Measurements from ENCODE around the gene MC4R.

The MC4R gene

DNA sequence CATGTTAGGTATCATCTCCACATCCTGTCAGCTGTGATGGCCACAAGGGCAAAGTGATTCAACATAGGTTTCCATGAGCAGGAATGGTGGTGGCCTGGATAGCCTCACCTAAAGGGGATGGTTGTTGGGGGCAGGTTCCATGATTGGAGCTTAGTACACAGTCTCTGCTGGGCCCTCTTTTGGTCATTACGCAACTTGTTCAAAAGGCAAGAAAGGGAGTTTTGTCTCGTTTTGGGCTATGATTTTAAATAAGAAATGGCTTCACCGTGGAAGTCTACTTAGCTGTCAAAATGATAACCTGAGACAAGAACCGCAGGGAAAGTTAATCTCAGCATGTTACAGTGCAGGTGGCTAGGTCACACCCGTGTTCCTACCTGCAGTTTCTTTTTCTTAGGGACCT lies 13.1 kb upstream of the MC4R start:
- Histone ChIP-seq H3K27me3 (ENCODE audit: insufficient read depth, low read depth, severe bottlenecking) (no peaks in the 10 kb centered on the region), H3K4me3 (ENCODE audit: low read depth, low read length) (no peak overlapping the region), H3K36me3 (no peaks in the 10 kb centered on the region), H3K27ac (no peak overlapping the region), H3K9me3 (ENCODE audit: severe bottlenecking) (no peaks in the 10 kb centered on the region)
- TF ChIP-seq, protein P1, sequence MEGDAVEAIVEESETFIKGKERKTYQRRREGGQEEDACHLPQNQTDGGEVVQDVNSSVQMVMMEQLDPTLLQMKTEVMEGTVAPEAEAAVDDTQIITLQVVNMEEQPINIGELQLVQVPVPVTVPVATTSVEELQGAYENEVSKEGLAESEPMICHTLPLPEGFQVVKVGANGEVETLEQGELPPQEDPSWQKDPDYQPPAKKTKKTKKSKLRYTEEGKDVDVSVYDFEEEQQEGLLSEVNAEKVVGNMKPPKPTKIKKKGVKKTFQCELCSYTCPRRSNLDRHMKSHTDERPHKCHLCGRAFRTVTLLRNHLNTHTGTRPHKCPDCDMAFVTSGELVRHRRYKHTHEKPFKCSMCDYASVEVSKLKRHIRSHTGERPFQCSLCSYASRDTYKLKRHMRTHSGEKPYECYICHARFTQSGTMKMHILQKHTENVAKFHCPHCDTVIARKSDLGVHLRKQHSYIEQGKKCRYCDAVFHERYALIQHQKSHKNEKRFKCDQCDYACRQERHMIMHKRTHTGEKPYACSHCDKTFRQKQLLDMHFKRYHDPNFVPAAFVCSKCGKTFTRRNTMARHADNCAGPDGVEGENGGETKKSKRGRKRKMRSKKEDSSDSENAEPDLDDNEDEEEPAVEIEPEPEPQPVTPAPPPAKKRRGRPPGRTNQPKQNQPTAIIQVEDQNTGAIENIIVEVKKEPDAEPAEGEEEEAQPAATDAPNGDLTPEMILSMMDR (IDR thresholded peaks at IDR 0.05; ENCODE audit: low read depth, low read length) = no peak
- no peak for DNase-seq

DNA sequence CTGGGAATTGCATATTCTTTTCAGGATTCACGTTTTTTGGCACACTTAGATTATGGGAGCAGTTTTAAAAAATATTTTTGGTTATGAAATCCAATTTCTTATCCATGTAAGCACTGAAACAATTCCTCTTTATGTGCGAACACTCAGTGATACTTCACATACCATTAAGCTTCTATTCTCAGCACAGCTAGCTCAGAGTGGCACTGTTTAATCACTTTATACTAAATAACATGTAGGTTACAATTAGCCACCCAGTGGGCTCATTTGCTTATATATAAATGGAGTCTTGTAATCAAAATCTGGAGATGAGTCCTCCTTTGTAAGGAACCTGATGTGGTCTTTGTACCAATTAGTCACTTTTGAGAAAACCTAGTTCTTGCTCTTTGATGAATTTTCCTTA lies 11.3 kb upstream of the MC4R start:
- TF ChIP-seq, protein P1 (IDR thresholded peaks at IDR 0.05; ENCODE audit: low read depth, low read length) = no peak
- H3K4me3 ChIP-seq (ENCODE audit: low read depth, low read length) = no peak overlapping the region

DNA sequence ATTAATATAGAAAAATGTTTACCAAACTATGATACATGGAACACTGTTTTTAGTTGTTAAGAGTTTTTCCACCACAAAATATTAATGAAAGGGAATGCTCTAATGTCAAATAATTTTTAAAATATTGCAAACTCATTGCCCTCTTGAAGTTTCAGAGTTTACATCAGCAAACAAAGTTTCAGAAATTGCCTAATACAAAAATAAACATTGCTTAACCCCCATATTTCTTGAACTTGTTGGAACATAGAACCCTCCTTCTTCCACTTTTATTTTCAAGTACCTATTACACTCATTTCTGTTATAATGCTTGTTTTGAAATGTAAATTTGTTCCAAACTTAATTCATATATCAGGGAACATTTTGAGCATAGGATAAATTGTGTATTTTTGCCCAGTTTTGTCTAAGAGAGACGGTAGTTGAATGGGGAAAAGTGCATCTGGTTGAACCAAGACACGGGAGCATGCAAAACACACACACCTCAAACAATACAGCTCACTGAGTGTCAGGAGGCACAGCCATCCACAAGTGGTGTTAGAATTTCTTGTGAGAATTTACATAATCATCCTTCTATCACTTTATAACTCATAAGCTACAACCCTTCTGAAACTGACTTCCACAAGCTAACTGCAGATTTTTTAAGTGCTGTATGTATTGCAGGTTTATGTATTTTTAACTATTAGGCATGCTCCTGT lies 5.3 kb upstream of the MC4R start:
- TF ChIP-seq, protein P1 (IDR thresholded peaks at IDR 0.05; ENCODE audit: low read depth, low read length) = no peak
- no peak overlapping the region for H3K27ac ChIP-seq
- H3K4me3 ChIP-seq (ENCODE audit: low read depth, low read length) = no peak overlapping the region
- no peaks in the 10 kb centered on the region for H3K27me3 ChIP-seq (ENCODE audit: insufficient read depth, low read depth, severe bottlenecking)
- no peaks in the 10 kb centered on the region for H3K9me3 ChIP-seq (ENCODE audit: severe bottlenecking)
- no peaks in the 10 kb centered on the region for H3K36me3 ChIP-seq
- no peak for DNase-seq

More for the DNA sequence above, 11.3 kb upstream of the MC4R start:
- Histone ChIP-seq H3K9me3 (ENCODE audit: severe bottlenecking) (no peaks in the 10 kb centered on the region), H3K36me3 (no peaks in the 10 kb centered on the region), H3K27me3 (ENCODE audit: insufficient read depth, low read depth, severe bottlenecking) (no peaks in the 10 kb centered on the region), H3K27ac (no peak overlapping the region)
- no peak for DNase-seq

DNA sequence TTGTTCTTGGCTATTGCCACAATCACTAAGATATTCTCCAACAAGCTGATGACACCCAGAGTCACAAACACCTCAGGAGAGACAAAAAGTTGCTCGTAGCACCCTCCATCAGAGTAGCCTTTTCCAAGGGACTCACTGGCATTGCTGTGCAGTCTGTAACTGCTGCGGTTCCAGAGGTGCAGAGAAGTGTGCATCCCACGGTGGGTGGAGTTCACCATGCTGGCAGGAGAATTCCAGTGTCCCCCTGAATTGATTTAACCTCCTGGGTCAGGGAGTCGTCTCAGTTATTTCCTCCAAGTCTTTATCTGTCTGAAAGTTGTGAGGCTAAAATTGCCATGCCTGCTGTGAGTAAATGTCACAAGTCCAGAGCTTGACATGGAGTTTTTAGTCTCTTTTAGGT lies 443 bp downstream of the MC4R start:
- DNase-seq = no peak

DNA sequence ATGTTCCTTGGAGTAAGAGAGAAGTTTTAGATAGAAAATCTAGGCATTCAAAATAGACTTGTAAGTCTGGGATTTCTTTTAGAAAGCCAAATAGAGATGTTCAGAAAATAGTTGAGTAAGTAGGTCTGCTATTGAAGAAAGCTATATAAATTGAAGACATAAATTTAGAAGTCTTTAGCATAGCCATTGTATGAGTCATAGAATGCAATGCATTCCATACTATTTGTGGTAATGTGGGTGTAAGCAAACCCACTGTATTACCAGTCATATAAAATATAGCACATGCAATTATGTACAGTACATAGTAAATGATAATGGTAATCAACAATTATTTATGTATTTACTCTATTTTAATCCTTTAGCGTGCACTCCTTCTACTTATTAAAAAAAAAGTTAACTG lies 14.1 kb downstream of the MC4R start:
- TF ChIP-seq, protein P1 (IDR thresholded peaks at IDR 0.05; ENCODE audit: low read depth, low read length) = no peak
- no peak for DNase-seq
- Histone ChIP-seq H3K4me3 (ENCODE audit: low read depth, low read length) (no peak overlapping the region), H3K9me3 (ENCODE audit: severe bottlenecking) (no peaks in the 10 kb centered on the region), H3K27me3 (ENCODE audit: insufficient read depth, low read depth, severe bottlenecking) (no peaks in the 10 kb centered on the region), H3K36me3 (no peaks in the 10 kb centered on the region), H3K27ac (no peak overlapping the region)

More for the DNA sequence above, 443 bp downstream of the MC4R start:
- Histone ChIP-seq H3K27me3 (ENCODE audit: insufficient read depth, low read depth, severe bottlenecking) (no peaks in the 10 kb centered on the region), H3K27ac (no peak overlapping the region), H3K36me3 (no peaks in the 10 kb centered on the region), H3K4me3 (ENCODE audit: low read depth, low read length) (no peak overlapping the region), H3K9me3 (ENCODE audit: severe bottlenecking) (no peaks in the 10 kb centered on the region)
- TF ChIP-seq, protein P1 (IDR thresholded peaks at IDR 0.05; ENCODE audit: low read depth, low read length) = no peak

DNA sequence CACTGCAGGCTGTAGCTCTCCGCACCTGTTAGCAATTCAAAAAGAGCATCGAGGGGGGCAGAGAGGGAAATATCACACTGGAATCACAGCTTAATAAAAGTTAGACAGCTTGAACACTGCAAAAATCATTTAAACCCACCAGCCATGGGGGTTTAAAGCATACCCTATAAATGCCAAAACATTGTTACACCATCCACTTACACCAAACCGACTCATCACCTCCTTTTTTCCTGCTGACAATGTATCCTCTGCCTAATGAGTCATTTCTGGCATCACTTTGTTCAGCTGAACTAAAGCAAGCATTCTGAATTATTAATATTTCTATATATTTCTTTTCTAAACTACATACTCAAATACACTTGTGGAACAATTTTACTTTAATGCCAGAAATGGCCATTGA lies 21.6 kb downstream of the MC4R start:
- H3K36me3 ChIP-seq = no peaks in the 10 kb centered on the region
- no peaks in the 10 kb centered on the region for H3K27me3 ChIP-seq (ENCODE audit: insufficient read depth, low read depth, severe bottlenecking)
- TF ChIP-seq, protein P1 (IDR thresholded peaks at IDR 0.05; ENCODE audit: low read depth, low read length) = no peak
- no peak overlapping the region for H3K4me3 ChIP-seq (ENCODE audit: low read depth, low read length)
- no peak overlapping the region for H3K27ac ChIP-seq
- DNase-seq = no peak
- H3K9me3 ChIP-seq (ENCODE audit: severe bottlenecking) = no peaks in the 10 kb centered on the region

Measured in WERI-Rb-1 (cell line).